ENCODE results near the gene ARHGDIG. TPM values are rescaled to one million over a fixed set of nuclear protein-coding genes. Genes with fewer than 3 reads are reported as not detected.

ARHGDIG gene
- total and polyA plus RNA-seq, 2 of the 4 experiments (the other 2 are of a cell fraction): 0.24 to 0.36 TPM

DNA sequence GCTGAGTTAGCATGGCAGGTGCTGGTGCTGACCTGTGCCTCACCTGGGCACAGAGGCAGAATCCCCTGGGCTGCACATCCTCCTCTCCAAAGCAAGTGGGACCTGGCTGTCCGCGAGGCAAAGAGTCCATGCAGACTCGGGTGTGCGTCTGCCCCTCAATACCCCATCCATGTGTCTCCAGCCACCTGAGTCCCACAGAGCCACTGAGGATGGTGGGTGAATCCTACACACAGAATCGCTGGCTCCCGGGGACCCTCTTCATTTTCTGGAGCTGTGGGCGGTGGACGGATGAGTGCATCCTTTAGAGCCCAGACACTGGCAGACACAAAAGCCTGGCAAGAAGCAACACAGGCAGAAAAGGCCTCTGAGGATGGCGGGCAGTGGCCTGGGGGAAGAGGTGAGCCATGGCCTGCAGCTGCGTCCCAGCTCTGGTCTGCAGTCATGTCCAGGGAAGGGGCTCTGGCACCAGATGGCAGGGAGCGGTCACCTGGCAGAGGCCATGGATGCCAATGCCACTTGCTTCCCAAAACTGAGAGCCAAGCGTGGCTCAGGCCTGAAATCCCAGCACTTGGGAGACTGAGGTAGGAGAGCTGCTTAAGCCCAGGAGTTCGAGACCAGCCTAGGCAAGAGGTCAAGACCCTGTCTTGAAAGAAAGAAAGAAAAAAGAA lies 42.2 kb downstream of the ARHGDIG start:
- in situ Hi-C loops (cut with MboI; ENCODE audit: low sequenced_read_pairs) (no loop called here), dilution Hi-C loops (cut with HindIII; ENCODE audit: low sequenced_read_pairs, unreplicated experiment) (no loop called here), intact Hi-C loops (cut with micrococcal nuclease) (no loop called here)
- no peak overlapping the region for H4K5ac ChIP-seq (ENCODE audit: low read depth, low read length)
- H3K4me3 ChIP-seq (ENCODE audit: insufficient read depth, low read depth, low read length): no peak overlapping the region
- no peak overlapping the region for H2AK5ac ChIP-seq (ENCODE audit: low read depth, low read length)
- H2BK120ac ChIP-seq (ENCODE audit: low read depth, low read length): no peak overlapping the region
- WGBS, 2 experiments (ENCODE audit: extremely low coverage in 2 of 2, insufficient read length in 1 of 2): 97% methylated on average over 3 of the region's 13 CpGs; no CpG with 5 or more reads in 1 of the 2 experiments
- no peak overlapping the region for H3K56ac ChIP-seq (ENCODE audit: extremely low read depth, insufficient read depth, low read length)
- H3K27ac ChIP-seq (ENCODE audit: insufficient read depth, low read length): no peak overlapping the region
- no peak overlapping the region for H2BK20ac ChIP-seq (ENCODE audit: low read depth, low read length)
- peaks cover 8% of the 10 kb centered on the region for H3K36me3 ChIP-seq (ENCODE audit: control insufficient read depth, insufficient read depth, low read length)
- peaks cover 20% of the 10 kb centered on the region for H3K9me1 ChIP-seq (ENCODE audit: insufficient read depth, low read length)
- no peak overlapping the region for H3K4me2 ChIP-seq (ENCODE audit: low read depth, low read length)
- H3K4ac ChIP-seq (ENCODE audit: low read depth, low read length): no peak overlapping the region
- H3K18ac ChIP-seq (ENCODE audit: low read depth, low read length): no peak overlapping the region
- no peak overlapping the region for H2BK15ac ChIP-seq (ENCODE audit: low read depth, low read length)
- no TSS peak for BruUV-seq (replicated peaks)
- no peak overlapping the region for H3K14ac ChIP-seq (replicated peaks; ENCODE audit: low read depth, low read length)
- no peaks in the 10 kb centered on the region for H3K9me3 ChIP-seq (ENCODE audit: control insufficient read depth, insufficient read depth, low read length)
- H3K23ac ChIP-seq (ENCODE audit: low read depth, low read length): no peak overlapping the region
- TF ChIP-seq USF2 (IDR thresholded peaks at IDR 0.05; ENCODE audit: low read depth, low read length) (no peak), CEBPB (IDR thresholded peaks at IDR 0.05; ENCODE audit: low read depth, low read length) (no peak), NFE2L2 (IDR thresholded peaks at IDR 0.05; ENCODE audit: low read depth, low read length) (no peak), FOS (IDR thresholded peaks at IDR 0.05; ENCODE audit: low read depth, low read length) (no peak), SMC3 (IDR thresholded peaks at IDR 0.05; ENCODE audit: low read depth, low read length) (no peak), BHLHE40 (IDR thresholded peaks at IDR 0.05; ENCODE audit: low read depth, low read length) (no peak), RCOR1 (IDR thresholded peaks at IDR 0.05; ENCODE audit: insufficient replicate concordance, low read length) (no peak), CHD1 (IDR thresholded peaks at IDR 0.05; ENCODE audit: low read depth, low read length) (no peak), RAD21 (IDR thresholded peaks at IDR 0.05; ENCODE audit: low read length) (no peak), MAFK (IDR thresholded peaks at IDR 0.05; ENCODE audit: low read depth, low read length) (no peak), RFX5 (IDR thresholded peaks at IDR 0.05; ENCODE audit: low read depth, low read length) (no peak), POLR2A (IDR thresholded peaks at IDR 0.05; ENCODE audit: low read depth, low read length) (no peak), MXI1 (IDR thresholded peaks at IDR 0.05; ENCODE audit: borderline replicate concordance, low read depth, low read length) (no peak)
- TF ChIP-seq, protein P1, sequence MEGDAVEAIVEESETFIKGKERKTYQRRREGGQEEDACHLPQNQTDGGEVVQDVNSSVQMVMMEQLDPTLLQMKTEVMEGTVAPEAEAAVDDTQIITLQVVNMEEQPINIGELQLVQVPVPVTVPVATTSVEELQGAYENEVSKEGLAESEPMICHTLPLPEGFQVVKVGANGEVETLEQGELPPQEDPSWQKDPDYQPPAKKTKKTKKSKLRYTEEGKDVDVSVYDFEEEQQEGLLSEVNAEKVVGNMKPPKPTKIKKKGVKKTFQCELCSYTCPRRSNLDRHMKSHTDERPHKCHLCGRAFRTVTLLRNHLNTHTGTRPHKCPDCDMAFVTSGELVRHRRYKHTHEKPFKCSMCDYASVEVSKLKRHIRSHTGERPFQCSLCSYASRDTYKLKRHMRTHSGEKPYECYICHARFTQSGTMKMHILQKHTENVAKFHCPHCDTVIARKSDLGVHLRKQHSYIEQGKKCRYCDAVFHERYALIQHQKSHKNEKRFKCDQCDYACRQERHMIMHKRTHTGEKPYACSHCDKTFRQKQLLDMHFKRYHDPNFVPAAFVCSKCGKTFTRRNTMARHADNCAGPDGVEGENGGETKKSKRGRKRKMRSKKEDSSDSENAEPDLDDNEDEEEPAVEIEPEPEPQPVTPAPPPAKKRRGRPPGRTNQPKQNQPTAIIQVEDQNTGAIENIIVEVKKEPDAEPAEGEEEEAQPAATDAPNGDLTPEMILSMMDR (conservative IDR thresholded peaks at IDR 0.05; ENCODE audit: low read depth, low read length): no peak
- H4K91ac ChIP-seq (ENCODE audit: insufficient read depth, low read depth, low read length): no peak overlapping the region
- H2AFZ ChIP-seq (replicated peaks; ENCODE audit: low read length, poor library complexity): no peak overlapping the region
- no peaks in the 10 kb centered on the region for H3K27me3 ChIP-seq (ENCODE audit: control insufficient read depth, insufficient read depth, low read length)
- ATAC-seq (ENCODE audit: low read depth) (no peak), DNase-seq (no peak)
- peaks cover 34 to 74% of the 10 kb centered on the region in 2 experiments for H3K79me1 ChIP-seq (ENCODE audit: low read depth in 1 of 2, low read length in 2 of 2)
- H4K20me1 ChIP-seq (ENCODE audit: insufficient read depth, low read length): peaks cover 82% of the 10 kb centered on the region
- POLR2A ChIA-PET (ENCODE audit: unreplicated experiment): no interaction called here
- peaks cover 5% of the 10 kb centered on the region for H3K4me1 ChIP-seq (ENCODE audit: control insufficient read depth, insufficient read depth, low read length)
- H2BK5ac ChIP-seq (ENCODE audit: low read depth, low read length, poor library complexity, severe bottlenecking): no peak overlapping the region
- H3K9ac ChIP-seq (ENCODE audit: low read depth, low read length): no peak overlapping the region
- no peak overlapping the region for H2AK9ac ChIP-seq (replicated peaks; ENCODE audit: low read depth, low read length, poor library complexity)
- H4K8ac ChIP-seq (ENCODE audit: low read depth in 2 of 2, low read length in 2 of 2): no peak overlapping the region
- CTCF ChIA-PET: no interaction called here
